ENCODE measurements around the gene TSPAN31.

Gene TSPAN31

DNA sequence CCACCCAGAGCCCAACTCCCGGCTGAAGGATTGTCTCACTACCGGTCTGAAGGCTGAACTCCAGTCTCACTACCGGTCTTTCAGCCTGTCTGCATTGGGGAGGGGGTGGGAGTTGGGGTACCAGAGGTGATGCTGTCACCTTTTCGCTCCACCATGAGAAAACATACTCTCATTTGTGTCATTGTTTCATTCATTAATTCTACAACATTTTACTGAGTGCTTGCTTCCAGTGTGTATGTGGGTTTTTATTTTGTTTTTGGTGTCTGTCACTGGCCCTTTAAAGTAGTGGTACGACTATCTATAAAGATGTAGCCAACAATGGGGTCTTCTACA, 7.8 kb downstream of the TSPAN31 start:
- DNase-seq (ENCODE audit: low spot score): no peak

DNA sequence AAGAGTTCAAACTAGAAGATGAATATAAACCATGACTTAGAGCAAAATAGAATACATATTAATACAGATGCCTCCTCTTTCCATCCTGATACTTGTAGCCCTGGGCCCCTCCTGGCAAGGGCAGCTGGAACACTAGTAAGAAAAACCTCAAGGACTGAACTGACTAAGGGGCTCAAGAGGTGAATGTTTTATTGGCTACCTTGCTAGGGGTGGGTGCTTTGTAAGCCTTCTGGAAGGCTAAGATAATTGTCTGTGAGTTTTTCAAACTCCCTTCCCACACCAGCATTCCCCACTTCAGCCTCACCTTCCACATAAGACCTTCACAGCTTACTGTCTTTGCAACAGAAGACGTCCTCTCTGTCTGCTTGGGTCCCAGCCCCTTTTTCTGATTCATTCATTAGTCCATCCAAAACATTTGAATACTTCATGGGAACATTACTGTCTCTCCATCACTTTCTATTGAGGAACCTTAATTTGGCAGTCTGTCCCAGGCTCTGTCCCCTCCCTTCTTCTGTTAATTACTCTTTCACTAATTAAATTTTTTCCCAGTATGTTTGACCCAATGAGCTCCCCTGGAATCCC, 9.0 kb downstream of the TSPAN31 start:
- peak; percentile 41 for DNase-seq (ENCODE audit: low spot score)

DNA sequence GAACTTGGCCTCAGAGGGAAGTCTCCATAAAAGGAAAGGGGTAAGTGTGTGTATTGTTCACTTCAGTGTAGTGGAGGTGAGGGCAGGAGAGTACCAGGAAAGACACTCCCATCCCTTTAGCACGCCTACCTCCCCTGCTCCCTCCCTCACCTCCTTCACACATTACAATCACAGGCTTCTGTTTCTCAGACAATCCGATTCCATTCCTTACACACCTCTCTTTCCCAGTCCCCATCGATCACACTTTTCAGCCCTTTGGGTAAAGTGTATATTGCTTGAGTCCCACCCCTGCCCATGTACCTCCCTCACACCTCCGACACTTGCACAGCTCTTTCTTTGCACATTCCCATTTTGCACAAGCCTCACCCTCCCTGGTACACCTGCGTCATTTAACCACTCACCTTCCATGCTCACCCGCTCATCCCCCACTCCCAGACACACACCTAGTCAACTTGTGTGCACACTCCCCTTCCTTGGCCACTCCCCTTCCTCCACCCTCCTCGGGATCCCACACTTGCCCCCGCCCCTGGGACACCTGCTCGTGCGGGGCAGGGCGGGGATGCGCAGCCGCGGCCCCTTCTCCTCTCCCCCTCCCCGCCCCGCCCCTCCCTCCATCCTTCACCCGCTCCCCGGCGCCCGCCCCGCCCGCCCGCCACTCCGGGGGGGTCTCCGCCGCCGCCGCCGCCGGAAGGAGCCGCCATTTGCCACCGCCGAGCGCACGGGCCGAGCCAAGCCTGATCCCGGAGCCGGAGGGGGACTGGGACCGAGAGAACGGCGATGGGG, 9.8 kb downstream of the TSPAN31 start, which contains the start of gene MARCHF9:
Gene MARCHF9, plus strand, starts transcription at position 693 of the 783 bp plus-strand sequence. CDS start 426 bp downstream, outside the sequence.
- DNase-seq (ENCODE audit: low spot score): peak; percentile 52

DNA sequence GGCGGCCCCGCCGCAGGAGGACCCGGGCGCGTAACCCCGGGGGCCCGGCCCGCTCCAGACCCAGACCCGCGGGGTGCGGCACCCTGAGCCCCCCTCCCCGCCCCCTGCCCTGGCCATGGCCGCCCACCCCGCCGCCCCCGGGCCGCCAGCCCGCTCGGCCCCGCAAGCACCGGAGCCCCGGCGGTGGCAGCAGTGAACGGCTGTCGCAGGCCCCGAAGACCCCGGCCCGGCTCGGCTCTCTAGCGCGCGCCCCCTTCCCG, 10.3 kb downstream of the TSPAN31 start:
- no peak for DNase-seq (ENCODE audit: low spot score)

DNA sequence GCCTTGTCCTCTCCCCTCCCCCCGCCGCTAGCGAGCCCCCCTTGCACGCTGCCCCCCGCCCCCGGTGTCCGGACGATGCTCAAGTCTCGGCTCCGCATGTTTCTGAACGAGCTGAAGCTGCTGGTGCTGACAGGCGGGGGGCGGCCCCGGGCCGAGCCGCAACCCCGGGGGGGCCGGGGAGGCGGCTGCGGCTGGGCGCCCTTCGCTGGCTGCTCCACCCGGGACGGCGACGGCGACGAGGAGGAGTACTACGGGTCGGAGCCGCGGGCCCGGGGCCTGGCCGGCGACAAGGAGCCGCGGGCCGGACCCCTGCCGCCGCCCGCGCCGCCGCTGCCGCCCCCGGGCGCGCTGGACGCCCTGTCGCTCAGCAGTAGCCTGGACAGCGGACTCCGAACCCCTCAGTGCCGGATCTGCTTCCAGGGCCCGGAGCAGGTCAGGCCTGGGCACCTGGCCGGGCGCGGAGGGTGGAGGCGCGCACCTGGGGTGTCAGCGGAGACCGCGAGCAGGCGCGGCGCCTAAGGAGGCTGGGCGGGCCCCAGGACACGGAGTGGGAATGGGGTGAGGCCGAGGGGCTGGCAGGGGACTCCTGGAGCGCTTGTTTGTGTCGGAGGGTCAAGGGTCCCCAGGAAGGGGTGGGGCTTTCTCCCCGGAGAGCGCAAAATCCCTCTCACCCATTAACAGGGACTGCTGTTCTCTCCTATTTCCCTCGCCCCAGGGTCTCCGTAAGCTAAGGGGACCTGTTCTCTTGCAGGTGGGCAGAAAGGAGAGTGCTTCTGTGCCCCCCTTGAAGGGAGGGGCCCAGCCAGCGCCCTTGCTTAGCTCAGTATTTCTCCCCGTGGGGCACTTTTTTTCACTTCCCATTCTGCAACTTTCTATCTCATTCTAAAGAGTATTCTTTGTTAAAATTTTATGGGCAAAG, 10.9 kb downstream of the TSPAN31 start:
- no peak for DNase-seq (ENCODE audit: low spot score)

DNA sequence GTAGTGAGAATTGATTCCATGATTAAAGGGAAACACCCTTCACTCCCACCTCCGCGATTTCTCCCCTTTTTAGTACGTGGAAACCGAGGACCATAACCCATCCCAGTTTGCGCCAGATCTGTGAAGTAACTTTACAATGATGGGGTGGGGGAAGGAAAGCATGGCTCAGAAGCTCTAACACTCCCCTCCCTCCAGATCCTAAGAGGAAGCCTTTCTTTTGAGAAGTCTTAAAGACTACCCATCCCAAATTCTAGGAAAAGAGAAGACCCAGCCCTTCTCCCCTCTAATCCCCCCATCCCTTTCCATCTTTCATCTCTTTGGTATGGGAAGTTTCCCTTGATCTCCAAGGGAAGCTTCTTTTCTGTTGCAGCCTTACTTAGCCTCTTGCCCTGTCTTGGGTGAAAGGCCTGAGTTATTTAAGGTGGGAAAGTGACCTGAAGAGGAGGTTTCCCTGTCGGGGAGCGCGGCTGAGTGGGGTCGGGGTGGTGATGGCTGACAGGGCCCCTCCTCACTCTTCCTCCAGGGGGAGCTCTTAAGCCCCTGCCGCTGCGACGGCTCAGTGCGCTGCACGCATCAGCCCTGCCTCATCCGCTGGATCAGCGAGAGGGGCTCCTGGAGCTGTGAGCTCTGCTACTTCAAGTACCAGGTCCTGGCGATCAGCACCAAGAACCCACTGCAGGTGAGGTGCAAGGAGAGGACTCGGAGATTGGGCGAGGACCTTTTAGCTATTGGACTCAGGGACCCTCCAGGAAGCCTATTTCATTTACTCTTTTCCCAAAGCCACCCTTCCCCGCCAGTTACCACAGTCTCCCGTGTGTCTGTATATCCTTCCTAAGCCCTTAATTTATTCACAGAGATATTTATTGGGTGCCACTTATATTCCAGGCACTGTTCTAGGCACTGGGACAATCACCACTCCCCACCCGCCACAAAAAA, 11.8 kb downstream of the TSPAN31 start:
- DNase-seq (ENCODE audit: low spot score): peak; percentile 72

DNA sequence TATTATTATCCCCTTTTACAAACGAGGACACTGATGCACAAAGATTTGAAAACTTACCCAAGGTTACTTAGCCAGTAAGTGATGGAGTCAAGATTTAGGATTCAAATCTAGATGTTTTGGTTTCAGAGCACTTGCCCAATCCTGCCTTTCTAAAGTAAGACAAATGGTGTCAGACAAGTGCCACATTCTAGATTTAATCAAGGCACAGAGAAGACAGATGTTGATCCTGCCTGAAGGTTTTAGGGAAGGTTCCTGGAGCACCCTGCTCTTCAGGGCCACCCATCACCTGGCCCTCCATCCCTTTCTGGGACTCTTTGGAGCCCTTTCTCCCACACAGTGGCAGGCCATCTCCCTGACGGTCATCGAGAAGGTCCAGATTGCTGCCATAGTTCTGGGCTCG, 12.9 kb downstream of the TSPAN31 start:
- DNase-seq (ENCODE audit: low spot score): no peak

DNA sequence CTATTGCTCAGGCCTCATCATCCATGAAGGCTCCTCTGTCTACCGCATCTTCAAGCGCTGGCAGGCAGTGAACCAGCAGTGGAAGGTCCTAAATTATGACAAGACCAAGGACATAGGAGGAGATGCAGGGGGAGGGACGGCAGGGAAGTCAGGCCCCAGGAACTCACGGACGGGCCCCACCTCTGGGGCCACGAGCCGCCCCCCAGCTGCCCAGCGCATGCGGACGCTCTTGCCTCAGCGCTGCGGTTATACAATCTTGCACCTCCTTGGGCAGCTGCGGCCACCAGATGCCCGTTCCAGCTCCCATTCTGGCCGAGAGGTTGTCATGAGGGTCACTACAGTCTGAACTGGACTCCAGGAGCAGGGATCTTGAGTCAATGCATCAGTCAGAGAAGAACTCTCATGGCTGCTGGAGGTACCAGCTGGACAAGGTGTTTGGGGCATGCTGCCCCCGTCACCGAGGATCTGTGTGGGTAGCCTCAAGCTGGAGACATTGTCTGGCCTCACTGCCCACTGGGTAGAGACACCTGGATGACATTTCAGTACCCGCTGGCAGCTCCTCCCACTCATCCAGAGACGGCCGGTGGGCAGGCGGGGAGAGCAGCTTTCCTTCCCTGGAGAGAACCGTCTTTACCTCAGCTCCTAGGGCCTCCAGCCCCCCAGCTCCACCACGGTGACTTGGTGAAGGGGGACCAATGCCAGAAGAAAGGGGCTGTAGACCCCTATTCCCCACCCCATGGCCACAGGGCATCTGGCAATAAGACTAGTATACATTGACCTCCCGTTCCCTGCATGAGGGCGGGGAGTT, 13.9 kb downstream of the TSPAN31 start:
- no peak for DNase-seq (ENCODE audit: low spot score)

DNA sequence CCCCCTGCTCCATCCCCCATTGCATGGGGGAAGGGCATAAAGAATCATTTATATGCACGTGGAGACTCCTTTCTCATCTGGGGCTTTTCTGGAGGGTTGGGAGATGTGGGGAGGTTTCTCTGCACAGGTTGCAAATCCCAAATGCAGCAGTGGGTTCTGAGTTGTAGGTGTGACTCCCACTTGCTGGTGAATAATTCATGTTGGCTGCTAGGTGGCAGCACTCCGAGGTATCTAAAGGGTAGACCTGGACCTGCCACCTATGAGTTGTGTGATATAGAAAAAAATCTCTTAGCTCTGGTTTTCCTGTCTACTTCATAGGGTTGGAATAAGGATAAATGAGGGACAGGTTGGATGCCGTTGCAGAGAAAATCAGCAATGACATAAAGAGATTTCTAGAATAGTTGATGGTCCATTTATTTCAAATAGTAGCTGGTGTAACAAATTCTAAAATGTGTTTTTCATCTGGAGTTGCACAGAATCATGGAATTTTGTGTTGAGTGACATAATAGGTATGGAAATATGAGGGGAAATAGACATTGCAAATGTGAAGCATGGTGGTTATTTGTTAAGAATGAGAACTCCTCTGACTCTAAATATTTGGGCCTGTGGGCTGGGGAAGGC, 14.6 kb downstream of the TSPAN31 start:
- DNase-seq (ENCODE audit: low spot score): peak; percentile 35

DNA sequence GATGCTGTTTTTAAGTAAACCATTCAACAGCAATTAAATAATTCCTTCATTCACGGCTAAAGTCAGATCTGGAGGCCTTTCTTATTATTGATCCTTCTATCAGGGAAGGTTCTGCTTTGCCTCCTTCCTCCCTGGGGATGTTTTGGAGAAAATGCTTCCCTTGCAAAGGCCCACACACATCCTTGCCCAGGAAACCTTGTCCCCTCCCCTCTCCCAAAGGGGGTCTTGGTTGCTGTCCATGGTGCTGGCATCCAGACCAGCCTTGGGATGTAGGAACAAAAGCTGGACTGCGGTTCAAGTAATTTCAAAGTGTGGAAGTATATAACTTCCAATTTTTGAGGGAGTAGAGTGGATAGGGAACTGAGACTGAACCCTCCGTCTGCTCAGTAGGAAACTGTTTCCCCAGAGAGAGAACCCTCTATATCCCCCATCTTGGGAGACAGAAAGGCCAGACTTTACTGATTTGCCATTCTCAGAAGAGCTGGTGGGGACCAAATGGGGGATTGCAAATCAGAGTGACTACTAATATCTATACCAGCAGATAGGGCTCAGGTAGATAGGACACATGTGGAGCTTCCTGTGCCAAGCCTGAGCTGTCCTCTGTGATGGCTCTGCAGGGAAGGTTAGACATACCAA, 15.6 kb downstream of the TSPAN31 start:
- DNase-seq (ENCODE audit: low spot score): no peak

DNA sequence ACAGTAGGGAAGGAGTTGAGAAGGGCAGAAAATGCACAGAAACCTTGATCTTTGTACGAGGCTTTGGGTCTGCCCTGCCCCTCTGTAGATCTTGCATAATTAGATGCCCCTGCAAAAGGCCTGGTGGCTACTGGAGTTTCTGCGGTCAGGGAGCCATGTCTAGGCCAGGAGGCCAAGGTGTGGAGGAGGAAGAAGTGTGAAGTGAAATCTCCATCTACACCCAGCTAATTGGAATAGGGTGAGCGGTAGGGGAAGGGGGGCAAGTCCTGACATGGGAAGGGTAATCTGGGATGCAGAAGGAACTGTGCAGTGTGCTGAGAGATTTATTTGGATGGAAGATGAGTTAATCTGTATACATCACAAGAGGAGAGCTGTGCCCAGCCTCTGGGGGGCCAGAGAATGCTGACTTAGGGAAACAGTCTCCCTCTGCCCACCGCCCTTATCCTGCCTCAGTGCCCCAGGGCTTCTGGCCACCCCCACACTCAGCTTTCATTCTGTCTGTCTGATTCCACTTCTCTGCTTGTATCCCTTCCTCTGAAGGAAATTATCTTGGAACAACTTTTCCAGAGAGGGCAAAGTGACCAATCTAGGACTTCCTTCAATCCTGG, 16.7 kb downstream of the TSPAN31 start:
- DNase-seq (ENCODE audit: low spot score): no peak

DNA sequence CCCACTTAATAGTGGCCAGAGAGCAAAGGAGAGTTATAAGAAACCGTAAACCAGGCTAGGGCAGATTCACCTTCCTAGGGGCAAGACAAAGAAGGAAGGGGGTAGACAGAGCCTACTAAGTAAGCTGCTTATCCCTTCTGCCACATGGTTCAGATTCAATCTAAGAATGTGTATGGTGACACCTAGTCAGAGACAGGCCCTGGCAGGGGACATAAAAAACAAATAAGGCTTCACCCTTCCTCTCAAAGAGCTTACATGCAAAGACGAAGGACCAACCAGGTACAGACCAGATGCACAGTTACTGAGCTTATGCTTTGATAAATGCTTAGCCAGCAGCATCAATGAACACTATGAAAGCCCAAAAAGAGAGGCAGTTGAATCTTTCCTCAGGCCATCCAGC, 17.6 kb downstream of the TSPAN31 start:
- no peak for DNase-seq (ENCODE audit: low spot score)

DNA sequence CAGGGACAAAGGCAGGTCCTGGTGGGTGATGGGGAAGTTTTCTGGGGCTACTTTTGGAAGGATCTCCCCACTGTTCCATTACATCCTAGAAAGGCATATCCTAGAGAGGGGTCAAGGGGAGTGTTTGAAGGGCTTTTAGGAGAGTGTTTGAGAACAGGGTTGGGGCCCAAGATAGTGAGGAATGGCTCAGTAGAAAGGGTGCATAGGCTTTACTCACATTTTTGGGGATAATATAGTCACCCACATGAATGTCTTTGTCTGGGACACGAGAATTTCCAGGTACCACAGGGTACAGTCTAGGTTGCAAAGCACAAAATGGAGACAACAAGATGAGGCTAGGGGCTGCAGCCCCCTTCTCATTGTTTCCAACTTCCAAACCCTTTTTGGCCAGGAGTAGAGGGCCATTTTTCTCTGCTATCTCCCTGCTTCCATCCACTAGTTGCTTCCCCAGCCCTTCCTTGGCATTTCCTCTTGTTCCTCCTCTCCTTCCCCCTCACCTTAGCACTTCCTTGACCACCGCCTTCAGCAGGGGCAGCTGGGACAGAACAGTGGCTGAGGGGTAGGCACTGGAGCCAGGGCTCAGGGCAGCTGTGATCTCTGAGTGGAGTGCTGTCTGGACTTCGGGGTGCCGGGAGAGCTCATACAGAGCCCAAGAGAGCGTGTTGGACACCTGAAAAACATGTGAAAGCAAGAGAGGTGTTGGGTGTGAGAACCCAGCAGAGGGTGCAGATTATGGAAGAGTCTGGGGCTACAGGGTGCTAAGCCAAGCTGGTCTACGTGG, 19.2 kb downstream of the TSPAN31 start:
- no peak for DNase-seq (ENCODE audit: low spot score)

DNA sequence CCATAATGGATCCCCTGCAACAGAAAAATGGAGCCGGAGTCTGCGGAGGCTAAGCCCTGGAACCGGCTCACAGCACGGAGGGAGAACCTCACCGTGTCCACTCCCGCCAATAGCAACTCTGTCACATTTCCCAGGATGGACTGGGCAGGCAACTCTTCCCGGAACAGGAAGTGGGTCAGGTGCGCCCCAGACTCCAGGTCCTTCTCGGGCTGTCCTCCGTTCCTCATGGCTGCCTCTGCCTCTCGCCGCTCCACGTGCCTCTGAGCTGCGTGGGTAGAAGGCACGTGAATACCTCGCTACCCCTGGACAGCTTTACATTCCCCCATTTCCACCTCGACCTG, 19.8 kb downstream of the TSPAN31 start:
- DNase-seq (ENCODE audit: low spot score): no peak

DNA sequence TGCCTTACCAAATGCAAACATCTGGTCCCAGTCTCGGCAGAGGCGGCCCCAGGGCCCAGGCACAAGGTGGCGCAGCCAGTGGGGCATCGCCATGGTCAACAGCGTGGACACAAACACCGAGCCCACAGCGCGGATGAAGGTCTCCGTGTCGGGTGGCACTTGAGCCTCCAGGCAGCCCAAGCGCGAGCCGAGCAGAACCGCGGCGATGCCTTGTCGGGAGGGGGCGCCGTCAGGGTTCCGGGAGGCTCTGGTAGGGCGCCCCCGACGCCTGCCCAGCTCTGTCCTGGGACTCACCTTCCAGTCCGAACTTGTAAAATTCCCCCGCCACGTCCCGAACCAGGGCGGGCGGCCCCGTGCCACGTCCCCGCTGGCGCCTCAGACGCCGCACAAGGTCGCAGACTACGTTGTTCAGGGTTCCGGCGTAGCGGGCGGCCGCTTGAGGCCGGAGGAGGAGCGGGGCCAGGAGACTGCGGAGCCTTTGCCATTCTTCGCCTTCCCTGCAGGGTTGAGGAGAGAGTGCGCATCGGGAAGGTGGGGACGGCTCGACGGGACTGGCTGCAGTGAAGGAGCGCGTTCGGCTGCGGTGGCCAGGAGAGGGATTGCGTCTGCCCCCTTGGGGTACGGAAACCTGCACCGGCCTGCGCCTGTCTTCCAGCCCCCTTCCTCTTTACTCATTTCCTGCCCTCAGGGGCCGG, 20.3 kb downstream of the TSPAN31 start:
- no peak for DNase-seq (ENCODE audit: low spot score)

DNA sequence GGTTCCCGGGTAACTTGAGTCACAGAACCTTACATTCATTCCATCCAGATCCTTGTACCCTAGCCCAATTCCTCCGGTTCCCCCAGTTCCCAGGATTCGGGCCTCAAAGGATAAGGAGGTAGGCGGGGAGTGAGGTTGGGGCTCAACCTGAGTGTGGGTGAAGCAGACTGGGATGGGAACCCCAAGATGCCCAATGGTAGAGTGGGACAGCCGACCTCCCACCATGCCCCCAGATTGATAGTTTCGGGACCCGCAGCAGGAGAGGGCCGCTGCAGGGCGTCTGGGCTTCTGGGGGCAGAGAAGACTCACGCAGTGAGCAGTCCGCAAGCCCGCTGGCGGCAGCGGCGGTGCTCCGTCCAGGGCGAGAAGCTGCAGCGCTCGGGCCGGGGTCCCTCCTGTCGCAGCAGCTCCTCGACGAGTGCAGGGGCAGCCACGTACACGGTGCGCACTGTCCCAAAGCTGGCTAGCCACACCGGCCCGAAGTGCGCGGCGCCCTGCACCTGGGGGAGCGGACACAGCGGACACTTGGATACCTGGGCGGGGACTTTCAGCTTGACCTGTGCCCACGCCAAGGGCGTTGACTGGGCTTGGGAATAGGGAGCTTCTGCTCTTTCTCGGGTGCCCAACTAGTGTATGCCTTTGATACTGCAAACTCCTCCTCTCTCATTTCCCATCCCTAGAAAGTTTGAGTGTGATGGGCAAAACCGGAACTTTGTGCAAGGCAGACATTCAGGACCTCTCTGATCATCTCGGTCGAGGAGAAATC, 21.0 kb downstream of the TSPAN31 start:
- DNase-seq (ENCODE audit: low spot score): no peak

DNA sequence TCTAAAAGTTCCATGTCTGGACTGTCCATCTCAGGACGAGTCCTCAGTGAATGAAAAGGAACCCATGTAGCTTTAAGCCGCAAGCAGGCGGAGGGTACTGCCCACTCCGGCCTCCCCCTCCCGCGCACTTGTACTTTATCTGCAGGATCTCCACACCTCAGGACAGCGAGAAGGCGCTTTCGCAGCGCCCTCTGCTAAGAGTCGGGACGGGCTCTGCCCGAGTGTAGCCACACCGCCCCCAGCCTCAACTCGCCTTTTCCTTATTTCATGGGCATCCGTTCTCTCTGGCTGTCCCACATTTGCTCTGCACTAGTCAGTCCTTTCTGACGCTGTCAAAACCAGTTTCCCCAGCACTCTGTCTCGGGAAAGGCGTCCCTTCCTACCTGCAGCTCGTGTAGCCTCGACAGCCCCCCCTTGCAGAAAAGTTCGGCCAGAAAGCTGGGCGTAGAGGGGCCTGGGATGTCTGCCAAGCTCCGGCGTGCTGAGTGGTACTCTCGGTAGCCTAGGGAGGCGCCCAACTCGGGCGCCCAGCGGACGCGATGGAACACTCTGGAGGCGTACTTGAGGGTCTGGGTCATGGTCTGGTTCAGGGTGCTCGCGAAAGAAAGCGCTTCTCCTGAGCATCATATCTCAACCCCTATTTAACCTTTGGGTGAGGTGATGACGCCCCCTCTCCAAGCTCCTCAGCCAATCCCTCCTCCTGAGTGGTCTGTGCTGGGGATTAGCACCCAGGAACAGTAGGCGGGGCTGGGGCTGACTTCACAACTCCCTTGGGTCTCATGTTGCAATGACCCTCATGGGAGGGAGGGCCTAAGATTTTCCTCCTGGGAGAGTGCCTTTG, 21.8 kb downstream of the TSPAN31 start, which contains the start of gene CYP27B1:
Gene CYP27B1, minus strand, starts transcription at position 615 of the 841 bp plus-strand sequence. Its CDS starts 37 bp downstream, at position 578.
- no peak for DNase-seq (ENCODE audit: low spot score)
